GM21381 (cell line): ENCODE results near the gene ELOVL5.
A peak's percentile ranks its signal among the peaks of the same experiment; 100 is the strongest.

Experiments
- ATAC-seq: cut with Tn5 transposase; IDR thresholded peaks from one replicate; pipeline ENCODE4 v1.9.1; 2021; ENCODE audit warnings: mild to moderate bottlenecking, moderate library complexity; ENCODE audit not compliant: unreplicated experiment

Gene ELOVL5

DNA sequence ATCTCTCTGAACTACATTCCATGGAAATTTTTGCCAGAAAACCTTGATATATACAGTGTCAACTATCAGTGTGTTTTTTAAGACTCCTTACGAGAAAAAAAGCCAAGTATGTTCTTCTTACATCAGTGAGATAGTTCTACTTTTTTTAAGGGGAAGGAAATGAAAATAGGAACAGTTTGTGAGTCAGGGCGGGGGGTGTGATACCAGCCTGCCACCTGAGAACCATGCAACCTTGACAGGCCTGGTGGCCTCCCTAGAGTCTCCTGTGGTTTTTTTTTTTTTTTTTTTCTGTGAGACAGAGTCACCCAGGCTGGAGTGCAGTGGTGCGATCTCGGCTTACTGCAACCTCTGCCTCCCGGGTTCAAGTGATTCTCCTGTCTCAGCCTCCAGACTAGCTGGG lies 103.8 kb downstream of the ELOVL5 start:
- peak; percentile 84 for ATAC-seq

- no peak for ATAC-seq
Measured at GRCh38 chr6:53244399-53244931, 104.3 kb downstream of the ELOVL5 start.

- ATAC-seq, result no peak
Measured at GRCh38 chr6:53241938-53242337, 106.8 kb downstream of the ELOVL5 start.

- ATAC-seq, result no peak
Measured at GRCh38 chr6:53240761-53241160, 108.0 kb downstream of the ELOVL5 start.

- no peak for ATAC-seq
Measured at GRCh38 chr6:53240139-53240538, 108.6 kb downstream of the ELOVL5 start.

DNA sequence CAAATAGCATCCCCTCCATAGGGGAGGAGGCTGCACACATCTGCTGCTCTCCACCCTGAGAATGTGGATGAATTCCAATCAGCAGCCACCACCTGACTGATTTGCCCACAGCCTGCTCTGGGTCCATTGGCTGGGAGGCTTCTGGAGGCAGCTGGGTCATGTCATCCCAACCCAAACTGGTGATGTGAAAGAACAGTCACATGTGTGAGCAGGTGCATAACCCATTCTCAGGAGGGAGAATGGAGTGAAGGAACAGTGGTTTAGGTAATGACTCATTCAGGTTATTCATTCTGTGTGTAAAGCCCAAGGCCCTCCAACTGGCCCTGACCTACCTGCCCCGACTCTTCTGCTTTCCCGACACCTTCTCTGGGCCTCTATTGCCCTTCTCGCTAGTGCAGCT lies 109.2 kb downstream of the ELOVL5 start:
- peak; percentile 72 for ATAC-seq

- ATAC-seq, result no peak
Measured at GRCh38 chr6:53238311-53238710, 110.4 kb downstream of the ELOVL5 start.

GRCh38 chr6:53236241-53236640 lies 112.5 kb downstream of the ELOVL5 start:
- peak; percentile 33 for ATAC-seq

- no peak for ATAC-seq
Measured at GRCh38 chr6:53235508-53235907, 113.2 kb downstream of the ELOVL5 start.

DNA sequence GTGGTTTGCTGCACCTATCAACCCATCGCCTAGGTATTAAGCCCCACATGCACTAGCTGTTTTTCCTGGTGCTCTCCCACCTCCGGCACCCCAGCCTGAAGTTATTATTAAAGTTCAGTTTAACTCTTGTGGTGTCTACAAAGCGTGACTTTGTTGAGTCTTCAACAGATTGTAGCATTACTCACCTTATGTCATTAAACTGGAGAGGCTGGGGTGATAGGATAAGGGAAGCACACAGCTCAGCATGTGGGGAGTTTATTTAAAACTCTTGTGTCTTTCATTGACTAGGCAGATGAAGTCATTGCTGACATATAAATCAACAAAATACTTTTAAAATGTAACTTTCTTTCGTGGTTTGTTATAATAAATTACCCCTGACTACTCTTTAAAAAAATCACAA lies 115.4 kb downstream of the ELOVL5 start:
- no peak for ATAC-seq

DNA sequence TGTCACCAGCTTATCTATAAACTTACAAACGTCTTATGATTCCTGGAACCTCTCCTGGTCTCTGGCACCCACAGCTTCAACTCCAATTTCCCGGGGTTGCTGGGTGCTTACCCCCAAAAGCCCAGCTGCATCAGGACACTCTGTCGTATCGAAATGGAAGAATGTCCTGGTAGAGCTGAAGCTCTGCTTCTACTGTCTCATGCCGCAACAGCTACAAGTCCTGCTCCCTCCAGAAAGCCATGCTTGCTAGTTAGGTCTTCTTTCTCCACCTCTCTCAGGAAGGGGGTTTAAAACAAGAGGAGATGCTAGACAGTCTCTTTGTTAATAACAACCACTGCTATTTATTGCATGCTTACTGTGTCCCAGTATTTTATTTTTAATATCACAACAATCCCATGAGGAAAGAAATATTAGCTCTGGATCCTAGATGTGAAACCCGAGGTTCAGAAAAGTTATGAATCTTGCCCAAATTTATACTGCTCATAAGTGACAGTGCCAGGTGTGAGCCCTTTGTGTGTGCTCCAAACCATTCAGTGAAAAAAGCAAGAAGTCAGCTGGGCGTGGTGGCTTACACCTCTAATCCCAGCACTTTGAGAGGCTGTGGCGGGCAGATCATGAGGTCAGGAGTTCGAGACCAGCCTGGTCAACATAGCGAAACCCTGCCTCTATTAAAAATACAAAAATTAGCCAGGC lies 117.8 kb downstream of the ELOVL5 start:
- ATAC-seq, result no peak

DNA sequence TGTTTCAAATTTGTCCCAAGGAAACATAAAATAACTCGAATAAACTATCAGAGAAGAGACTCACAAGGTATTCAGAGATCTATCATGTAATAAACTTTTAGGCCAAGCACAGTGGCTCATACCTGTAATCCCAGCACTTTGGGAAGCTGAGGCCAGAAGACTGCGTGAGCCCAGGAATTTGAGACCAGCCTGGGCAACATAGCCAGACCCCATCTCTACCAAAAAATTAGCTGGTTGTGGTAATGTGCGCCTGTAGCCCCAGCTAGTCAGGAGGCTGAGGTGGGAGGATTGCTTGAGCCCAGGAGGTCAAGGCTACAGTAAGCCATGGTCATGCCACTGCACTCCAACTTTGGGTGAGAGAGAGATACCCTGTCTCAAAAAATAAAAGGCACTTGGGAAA lies 120.9 kb downstream of the ELOVL5 start:
- no peak for ATAC-seq

- no peak for ATAC-seq
Measured at GRCh38 chr6:53220605-53221004, 128.1 kb downstream of the ELOVL5 start.
